HFF-Myc (cell line): ENCODE results near the gene EEA1.
"Not testable (repeated sequence)": the region's sequence is repeated elsewhere in the genome, so short reads cannot be mapped to it uniquely, and the experiment has no call there.

Source experiments
- DNase-seq: peaks from one replicate; pipeline ENCODE4 v3.0.0-alpha.2; 2011; ENCODE audit warnings: low read depth; ENCODE audit errors: extremely low read depth
- H3K4me3 ChIP-seq: replicated peaks from 2 replicates; pipeline ENCODE4 v1.5.1; 2011; ENCODE audit warnings: low read depth, mild to moderate bottlenecking, control low read depth, low read length
- CTCF ChIP-seq: IDR thresholded peaks from 2 replicates; pipeline ENCODE4 v1.5.1; 2012; ENCODE audit warnings: mild to moderate bottlenecking, low read depth, low read length, control low read depth; ENCODE audit errors: missing control alignments

Gene EEA1

GRCh38 chr12:92803903-92804302 is 125.2 kb downstream of the EEA1 start:
- no peak for DNase-seq
- H3K4me3 ChIP-seq = no peak overlapping the region
- TF ChIP-seq CTCF = no peak

- H3K4me3 ChIP-seq = no peak overlapping the region
- DNase-seq = no peak
- TF ChIP-seq CTCF = no peak
Observed at GRCh38 chr12:92802906-92803305, 126.2 kb downstream of the EEA1 start.

- TF ChIP-seq CTCF = no peak
- no peak overlapping the region for H3K4me3 ChIP-seq
- DNase-seq = no peak
Observed at GRCh38 chr12:92796650-92797049, 132.4 kb downstream of the EEA1 start.

- no peak overlapping the region for H3K4me3 ChIP-seq
- DNase-seq = no peak
- TF ChIP-seq CTCF = no peak
Observed at GRCh38 chr12:92794814-92795213, 134.3 kb downstream of the EEA1 start.

GRCh38 chr12:92794356-92794755 is 134.7 kb downstream of the EEA1 start:
- DNase-seq, H3K4me3 ChIP-seq: not testable (repeated sequence)

GRCh38 chr12:92786045-92786444 is 143.1 kb downstream of the EEA1 start:
- DNase-seq = no peak
- no peak for TF ChIP-seq CTCF
- H3K4me3 ChIP-seq = no peak overlapping the region

- TF ChIP-seq CTCF = no peak
- DNase-seq = no peak
- H3K4me3 ChIP-seq = no peak overlapping the region
Observed at GRCh38 chr12:92785563-92785950, 143.5 kb downstream of the EEA1 start.
